Neural cell (in vitro differentiated cells): ENCODE results near the gene RTP5.
"Not testable (repeated sequence)": the region's sequence is repeated elsewhere in the genome, so short reads cannot be mapped to it uniquely, and the experiment has no call there.

Experiments
- EP300 ChIP-seq: fragments of 450-650 bp; conservative IDR thresholded peaks from 2 replicates; pipeline ENCODE4 v1.6.1; 2014; ENCODE audit warnings: antibody characterized with exemption, mild to moderate bottlenecking, moderate library complexity; ENCODE audit not compliant: poor library complexity, severe bottlenecking
- EZH2 ChIP-seq: fragments of 200-600, 300-800 bp; shearing (Covaris generic), sonication (generic); IDR thresholded peaks from 2 replicates; pipeline ENCODE4 v1.6.1; 2014; ENCODE audit warnings: antibody characterized with exemption, low read length, borderline replicate concordance, mild to moderate bottlenecking; ENCODE audit not compliant: insufficient read depth, poor library complexity, severe bottlenecking
- POLR2AphosphoS5 ChIP-seq: IDR thresholded peaks from 2 replicates; pipeline ENCODE4 v1.6.1; 2012
- RAD21 ChIP-seq: fragments of 450-650 bp; conservative IDR thresholded peaks from 2 replicates; pipeline ENCODE4 v1.6.1; 2014; ENCODE audit warnings: antibody characterized with exemption, mild to moderate bottlenecking, moderate library complexity
- TAF1 ChIP-seq: IDR thresholded peaks from 2 replicates; pipeline ENCODE4 v1.6.1; 2012; ENCODE audit warnings: low read depth
- TF ChIP-seq, protein P1 (sequence below): fragments of 450-650 bp; IDR thresholded peaks from 2 replicates; pipeline ENCODE4 v1.5.1; 2014; ENCODE audit warnings: antibody characterized with exemption, mild to moderate bottlenecking, moderate library complexity; ENCODE audit not compliant: poor library complexity, severe bottlenecking

DNA sequence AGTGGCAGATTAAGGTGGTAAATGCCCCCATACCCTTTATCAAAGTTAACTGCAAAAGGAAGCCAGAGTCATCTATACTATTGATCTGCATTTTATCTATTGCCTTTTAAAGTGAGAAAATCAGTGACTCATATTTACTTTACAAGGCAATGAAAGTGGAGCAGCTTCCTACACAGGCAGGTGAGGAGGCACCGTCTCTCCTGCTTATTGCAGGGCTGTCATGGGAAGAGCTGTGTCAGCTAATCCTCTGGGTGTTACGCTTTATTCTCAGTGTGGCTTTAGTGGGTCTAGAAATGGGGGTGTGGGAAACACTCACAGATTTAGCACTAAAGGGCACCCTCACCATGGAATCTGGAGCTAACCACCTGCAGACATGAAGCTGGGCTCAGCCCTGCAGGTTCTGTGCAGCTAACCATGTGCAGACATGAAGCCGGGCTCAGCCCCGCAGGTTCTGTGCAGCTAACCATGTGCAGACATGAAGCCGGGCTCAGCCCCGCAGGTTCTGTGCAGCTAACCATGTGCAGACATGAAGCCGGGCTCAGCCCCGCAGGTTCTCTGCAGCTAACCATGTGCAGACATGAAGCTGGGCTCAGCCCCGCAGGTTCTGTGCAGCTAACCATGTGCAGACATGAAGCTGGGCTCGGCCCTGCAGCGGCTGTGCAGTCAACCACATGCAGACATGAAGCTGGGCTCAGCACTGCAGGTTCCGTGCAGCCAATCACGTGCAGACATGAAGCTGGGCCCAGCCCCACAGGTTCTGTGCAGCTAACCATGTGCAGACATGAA is 53.5 kb downstream of the RTP5 start:
- not testable (repeated sequence) for TF ChIP-seq EZH2, TAF1, POLR2AphosphoS5, EP300, RAD21
- TF ChIP-seq, protein P1, sequence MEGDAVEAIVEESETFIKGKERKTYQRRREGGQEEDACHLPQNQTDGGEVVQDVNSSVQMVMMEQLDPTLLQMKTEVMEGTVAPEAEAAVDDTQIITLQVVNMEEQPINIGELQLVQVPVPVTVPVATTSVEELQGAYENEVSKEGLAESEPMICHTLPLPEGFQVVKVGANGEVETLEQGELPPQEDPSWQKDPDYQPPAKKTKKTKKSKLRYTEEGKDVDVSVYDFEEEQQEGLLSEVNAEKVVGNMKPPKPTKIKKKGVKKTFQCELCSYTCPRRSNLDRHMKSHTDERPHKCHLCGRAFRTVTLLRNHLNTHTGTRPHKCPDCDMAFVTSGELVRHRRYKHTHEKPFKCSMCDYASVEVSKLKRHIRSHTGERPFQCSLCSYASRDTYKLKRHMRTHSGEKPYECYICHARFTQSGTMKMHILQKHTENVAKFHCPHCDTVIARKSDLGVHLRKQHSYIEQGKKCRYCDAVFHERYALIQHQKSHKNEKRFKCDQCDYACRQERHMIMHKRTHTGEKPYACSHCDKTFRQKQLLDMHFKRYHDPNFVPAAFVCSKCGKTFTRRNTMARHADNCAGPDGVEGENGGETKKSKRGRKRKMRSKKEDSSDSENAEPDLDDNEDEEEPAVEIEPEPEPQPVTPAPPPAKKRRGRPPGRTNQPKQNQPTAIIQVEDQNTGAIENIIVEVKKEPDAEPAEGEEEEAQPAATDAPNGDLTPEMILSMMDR: not testable (repeated sequence)
